ENCODE data around the gene CAPSL.

GRCh38 chr5:35894131-35894530, 44.3 kb downstream of the CAPSL start:
- no peak for TF ChIP-seq CTCF (IDR thresholded peaks at IDR 0.05)
- TF ChIP-seq EZH2 (IDR thresholded peaks at IDR 0.05; ENCODE audit: borderline replicate concordance, insufficient read depth, low read depth, low read length, poor library complexity, severe bottlenecking), result no peak

All from B cell (primary cell).